ENCODE measurements around the gene PRIMA1. TPM values are rescaled to one million over a fixed set of nuclear protein-coding genes. Genes with fewer than 3 reads are reported as not detected.

Gene PRIMA1
- total and polyA plus RNA-seq, 2 donors (not counting 1 experiment from before 2014, with no cell fraction given) = not detected

- no peaks in the 10 kb centered on the region for H3K27me3 ChIP-seq (ENCODE audit: control insufficient read depth, insufficient read depth, low read length)
- no peak overlapping the region for H2AFZ ChIP-seq (ENCODE audit: low read length)
- no peaks in the 10 kb centered on the region for H3K79me2 ChIP-seq (ENCODE audit: control insufficient read depth, insufficient read depth, low read length)
- H3K27ac ChIP-seq (ENCODE audit: insufficient read depth, low read length) = no peak overlapping the region
- DNase-seq (ENCODE audit: low read depth in 2 of 2) = no peak
- no peaks in the 10 kb centered on the region for H3K36me3 ChIP-seq (ENCODE audit: control insufficient read depth, insufficient read depth, low read length)
- H3K9me3 ChIP-seq (ENCODE audit: control insufficient read depth, insufficient read depth, low read depth, low read length) = no peaks in the 10 kb centered on the region
- TF ChIP-seq, protein P1, sequence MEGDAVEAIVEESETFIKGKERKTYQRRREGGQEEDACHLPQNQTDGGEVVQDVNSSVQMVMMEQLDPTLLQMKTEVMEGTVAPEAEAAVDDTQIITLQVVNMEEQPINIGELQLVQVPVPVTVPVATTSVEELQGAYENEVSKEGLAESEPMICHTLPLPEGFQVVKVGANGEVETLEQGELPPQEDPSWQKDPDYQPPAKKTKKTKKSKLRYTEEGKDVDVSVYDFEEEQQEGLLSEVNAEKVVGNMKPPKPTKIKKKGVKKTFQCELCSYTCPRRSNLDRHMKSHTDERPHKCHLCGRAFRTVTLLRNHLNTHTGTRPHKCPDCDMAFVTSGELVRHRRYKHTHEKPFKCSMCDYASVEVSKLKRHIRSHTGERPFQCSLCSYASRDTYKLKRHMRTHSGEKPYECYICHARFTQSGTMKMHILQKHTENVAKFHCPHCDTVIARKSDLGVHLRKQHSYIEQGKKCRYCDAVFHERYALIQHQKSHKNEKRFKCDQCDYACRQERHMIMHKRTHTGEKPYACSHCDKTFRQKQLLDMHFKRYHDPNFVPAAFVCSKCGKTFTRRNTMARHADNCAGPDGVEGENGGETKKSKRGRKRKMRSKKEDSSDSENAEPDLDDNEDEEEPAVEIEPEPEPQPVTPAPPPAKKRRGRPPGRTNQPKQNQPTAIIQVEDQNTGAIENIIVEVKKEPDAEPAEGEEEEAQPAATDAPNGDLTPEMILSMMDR (conservative IDR thresholded peaks at IDR 0.05 in 1 of 2, IDR thresholded peaks at IDR 0.05 in 1 of 2; ENCODE audit: low read depth in 1 of 2, low read length in 2 of 2) = no peak
- H3K9ac ChIP-seq (ENCODE audit: insufficient read depth, low read length) = no peak overlapping the region
- H3K4me1 ChIP-seq (ENCODE audit: control insufficient read depth, extremely low read depth, insufficient read depth, low read length) = no peaks in the 10 kb centered on the region
- H3K4me2 ChIP-seq (ENCODE audit: extremely low read depth, insufficient read depth, low read length) = no peak overlapping the region
- H4K20me1 ChIP-seq (ENCODE audit: control insufficient read depth, extremely low read depth, insufficient read depth, low read length) = no peaks in the 10 kb centered on the region
- no peak overlapping the region for H3K4me3 ChIP-seq (replicated peaks in 1 of 4; ENCODE audit: control extremely low read depth in 1 of 4, insufficient read depth in 1 of 4, low read depth in 3 of 4, low read length in 4 of 4)
Measured at GRCh38 chr14:93705513-93706156, 82.7 kb downstream of the PRIMA1 start.

GRCh38 chr14:93703941-93704340 lies 84.3 kb downstream of the PRIMA1 start:
- Histone ChIP-seq H3K36me3 (ENCODE audit: control insufficient read depth, insufficient read depth, low read length) (no peaks in the 10 kb centered on the region), H3K4me3 (replicated peaks in 1 of 4; ENCODE audit: control extremely low read depth in 1 of 4, insufficient read depth in 1 of 4, low read depth in 3 of 4, low read length in 4 of 4) (no peak overlapping the region), H3K27ac (ENCODE audit: insufficient read depth, low read length) (no peak overlapping the region), H3K4me2 (ENCODE audit: extremely low read depth, insufficient read depth, low read length) (no peak overlapping the region), H3K79me2 (ENCODE audit: control insufficient read depth, insufficient read depth, low read length) (no peaks in the 10 kb centered on the region), H2AFZ (ENCODE audit: low read length) (no peak overlapping the region), H3K4me1 (ENCODE audit: control insufficient read depth, extremely low read depth, insufficient read depth, low read length) (no peaks in the 10 kb centered on the region), H3K9me3 (ENCODE audit: control insufficient read depth, insufficient read depth, low read depth, low read length) (no peaks in the 10 kb centered on the region), H4K20me1 (ENCODE audit: control insufficient read depth, extremely low read depth, insufficient read depth, low read length) (no peaks in the 10 kb centered on the region), H3K27me3 (ENCODE audit: control insufficient read depth, insufficient read depth, low read length) (no peaks in the 10 kb centered on the region), H3K9ac (ENCODE audit: insufficient read depth, low read length) (no peak overlapping the region)
- DNase-seq (ENCODE audit: low read depth in 2 of 2) = no peak
- TF ChIP-seq EZH2 (IDR thresholded peaks at IDR 0.05; ENCODE audit: low read length, missing control alignments) = no peak
- TF ChIP-seq, protein P1 (conservative IDR thresholded peaks at IDR 0.05 in 1 of 2, IDR thresholded peaks at IDR 0.05 in 1 of 2; ENCODE audit: low read depth in 1 of 2, low read length in 2 of 2) = no peak

- no peak overlapping the region for H3K27ac ChIP-seq (ENCODE audit: insufficient read depth, low read length)
- no peak for DNase-seq (ENCODE audit: low read depth in 2 of 2)
- TF ChIP-seq, protein P1 (conservative IDR thresholded peaks at IDR 0.05 in 1 of 2, IDR thresholded peaks at IDR 0.05 in 1 of 2; ENCODE audit: low read depth in 1 of 2, low read length in 2 of 2) = no peak
- H3K36me3 ChIP-seq (ENCODE audit: control insufficient read depth, insufficient read depth, low read length) = no peaks in the 10 kb centered on the region
- no peak overlapping the region for H3K4me2 ChIP-seq (ENCODE audit: extremely low read depth, insufficient read depth, low read length)
- H2AFZ ChIP-seq (ENCODE audit: low read length) = no peak overlapping the region
- H3K4me1 ChIP-seq (ENCODE audit: control insufficient read depth, extremely low read depth, insufficient read depth, low read length) = no peaks in the 10 kb centered on the region
- no peaks in the 10 kb centered on the region for H3K27me3 ChIP-seq (ENCODE audit: control insufficient read depth, insufficient read depth, low read length)
- H3K79me2 ChIP-seq (ENCODE audit: control insufficient read depth, insufficient read depth, low read length) = no peaks in the 10 kb centered on the region
- no peak overlapping the region for H3K9ac ChIP-seq (ENCODE audit: insufficient read depth, low read length)
- no peak overlapping the region for H3K4me3 ChIP-seq (replicated peaks in 1 of 4; ENCODE audit: control extremely low read depth in 1 of 4, insufficient read depth in 1 of 4, low read depth in 3 of 4, low read length in 4 of 4)
- H3K9me3 ChIP-seq (ENCODE audit: control insufficient read depth, insufficient read depth, low read depth, low read length) = no peaks in the 10 kb centered on the region
- H4K20me1 ChIP-seq (ENCODE audit: control insufficient read depth, extremely low read depth, insufficient read depth, low read length) = no peaks in the 10 kb centered on the region
Measured at GRCh38 chr14:93702946-93703345, 85.3 kb downstream of the PRIMA1 start.

All from fibroblast of lung (primary cell).